ENCODE measurements around the gene COPS6.

COPS6 gene

GRCh38 chr7:100088621-100089457, at the start of gene COPS6:
Gene COPS6 (plus strand): TSS chr7:100088969. CDS start chr7:100088991, 22 bp downstream.
- DNase-seq, result peak; percentile 89

DNA sequence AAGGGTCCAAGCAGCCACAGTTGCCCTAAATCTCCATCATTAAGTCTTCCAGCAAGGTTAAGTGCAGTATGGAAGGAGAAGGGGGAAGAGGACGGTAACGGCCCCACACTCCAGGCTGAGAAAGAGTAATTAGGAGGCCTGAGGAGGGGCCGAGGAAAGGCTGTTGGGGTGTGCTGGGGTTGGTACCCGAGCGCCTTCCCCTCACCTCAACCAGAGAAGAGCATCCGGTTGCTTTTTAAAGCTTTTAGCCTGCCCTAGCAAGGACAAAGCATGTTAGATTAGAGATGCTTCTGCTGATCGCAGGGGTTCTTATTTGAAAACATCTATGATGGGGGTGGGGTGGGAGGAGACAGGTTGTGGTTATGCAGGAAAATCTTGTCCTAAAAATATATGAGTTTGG, 48.2 kb upstream of the COPS6 start:
- no peak for DNase-seq

DNA sequence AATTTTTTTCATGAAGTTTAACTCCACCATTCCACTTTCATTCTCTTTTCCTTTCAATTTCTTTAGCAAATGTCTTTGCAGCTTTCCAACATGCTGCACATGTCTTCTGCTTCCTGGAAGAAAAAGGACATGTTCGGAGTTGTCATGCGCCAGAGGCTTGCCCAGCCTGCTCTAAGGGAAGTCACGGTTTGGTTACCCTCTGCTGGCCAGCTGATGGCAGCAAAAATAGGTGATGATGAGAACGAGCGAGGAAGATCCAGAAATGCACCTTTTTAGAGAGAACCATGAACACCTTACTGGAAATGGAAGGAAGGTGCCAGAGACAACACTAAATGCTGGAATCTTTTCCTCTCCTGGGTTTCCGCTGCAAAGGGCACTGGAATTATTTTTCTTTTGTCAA, 44.1 kb upstream of the COPS6 start:
- peak; percentile 54 for DNase-seq

DNA sequence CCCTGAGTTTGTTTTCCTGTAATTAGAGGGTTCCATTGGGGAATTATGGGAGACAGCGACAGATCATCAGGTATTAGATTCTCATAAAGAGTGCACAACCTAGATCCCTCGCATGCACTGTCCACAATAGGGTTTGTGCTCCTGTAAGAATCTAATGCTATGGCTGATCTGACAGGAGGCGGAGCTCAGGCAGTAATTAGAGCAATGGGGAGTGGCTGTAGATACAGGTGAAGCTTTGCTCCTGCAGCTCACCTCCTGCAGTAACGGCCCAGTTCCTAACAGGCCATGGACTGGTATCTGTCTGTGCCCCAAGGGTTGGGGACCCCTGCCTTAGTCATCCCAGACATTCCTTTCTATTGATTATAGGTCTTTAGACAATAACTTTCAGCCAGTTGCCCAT, 40.1 kb upstream of the COPS6 start:
- no peak for DNase-seq

DNA sequence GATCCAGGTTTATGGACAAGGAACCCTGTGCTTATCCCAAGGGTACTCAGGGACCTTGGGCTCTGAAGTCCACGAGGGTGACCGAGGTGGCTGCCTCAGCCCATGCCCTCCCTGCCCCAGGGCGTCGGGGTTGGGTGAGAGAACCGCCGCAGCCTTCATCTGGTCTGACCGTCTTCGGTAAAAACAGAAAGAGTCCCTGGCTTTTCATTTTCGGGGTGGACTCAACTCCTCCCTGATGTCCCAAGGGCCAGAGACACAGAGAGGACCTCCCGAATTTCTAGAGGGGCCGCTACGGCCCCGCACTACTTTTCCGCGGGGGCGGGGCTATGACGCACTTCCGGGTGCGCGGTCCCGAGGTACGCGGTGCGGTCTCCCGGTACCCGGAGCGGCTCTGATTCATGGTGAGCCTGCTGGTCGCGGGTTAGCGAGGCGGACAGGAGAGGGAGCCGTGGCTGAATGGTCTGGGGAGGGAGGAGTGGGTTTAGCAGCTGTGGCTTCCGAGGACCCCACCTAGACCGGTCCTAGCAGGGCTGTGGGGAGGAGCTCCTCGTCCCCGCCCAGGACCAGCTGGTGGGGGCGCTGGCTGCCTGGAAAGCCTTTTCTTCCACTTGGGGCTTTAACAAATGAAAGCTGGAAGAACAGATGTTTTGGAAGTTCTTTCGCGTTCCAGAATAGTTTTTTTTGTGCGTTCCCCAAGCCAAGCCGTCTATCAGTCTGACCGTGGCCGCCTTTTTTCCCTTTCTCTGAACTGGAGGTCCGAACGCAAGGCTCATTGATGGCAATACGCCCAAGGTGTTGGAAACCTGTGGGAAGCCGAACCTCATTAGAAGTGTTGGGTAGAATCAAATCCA, 39.1 kb upstream of the COPS6 start, which contains the start of gene ZSCAN21:
TSS of gene ZSCAN21 (plus strand) at position 334 of the 851 bp plus-strand sequence. CDS start 7,233 bp downstream, outside the sequence.
- peak; percentile 85 for DNase-seq

DNA sequence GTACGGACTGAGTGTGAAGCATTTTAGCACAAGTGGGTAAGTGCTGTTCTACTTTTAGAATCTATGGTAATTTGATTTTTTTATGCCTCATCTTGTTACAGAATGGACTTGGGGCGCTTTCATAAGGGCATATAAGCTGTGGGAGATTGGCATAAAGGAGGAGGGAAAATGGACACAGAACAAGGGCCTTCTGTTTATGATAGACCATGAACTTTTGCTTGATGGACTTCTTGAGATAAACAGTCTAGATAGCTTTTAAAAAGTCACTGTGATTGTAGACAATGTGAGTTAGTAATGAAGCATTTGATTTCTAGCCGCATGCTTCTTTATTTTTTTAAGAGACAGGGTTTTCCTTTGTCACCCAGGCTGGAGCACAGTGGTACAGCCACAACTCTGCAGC, 37.2 kb upstream of the COPS6 start:
- no peak for DNase-seq

- peak; percentile 62 for DNase-seq
Observed at GRCh38 chr7:100053215-100053614, 35.6 kb upstream of the COPS6 start.

GRCh38 chr7:100057006-100057405, 31.8 kb upstream of the COPS6 start:
- DNase-seq, result no peak

DNA sequence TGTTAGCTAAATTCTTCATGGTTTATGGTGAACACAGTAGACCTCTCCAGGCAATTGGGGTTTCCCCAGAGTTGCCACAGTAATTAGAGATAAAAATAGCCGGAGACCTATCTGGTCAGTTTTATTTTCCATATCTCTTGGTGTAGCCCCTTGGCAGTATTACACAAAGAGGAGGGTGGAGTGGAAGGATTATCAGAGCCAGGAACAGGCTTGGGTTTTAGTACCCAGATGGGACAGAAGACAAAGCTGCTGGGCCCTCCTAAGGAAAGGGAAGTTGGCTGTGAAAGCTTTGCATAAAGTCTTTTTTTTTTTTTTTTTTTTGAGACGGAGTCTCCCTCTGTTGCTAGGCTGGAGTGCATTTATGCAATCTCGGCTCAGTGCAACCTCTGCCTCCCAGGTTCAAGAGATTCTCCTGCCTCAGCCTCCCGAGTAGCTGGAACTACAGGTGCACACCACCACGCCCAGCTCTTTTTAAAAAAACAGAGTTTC, 29.5 kb upstream of the COPS6 start:
- no peak for DNase-seq

GRCh38 chr7:100061518-100062193, 27.1 kb upstream of the COPS6 start:
- no peak for DNase-seq

GRCh38 chr7:100063376-100063775, 25.4 kb upstream of the COPS6 start:
- no peak for DNase-seq

- no peak for DNase-seq
Observed at GRCh38 chr7:100064162-100064561, 24.6 kb upstream of the COPS6 start.

GRCh38 chr7:100065452-100066186, 23.1 kb upstream of the COPS6 start:
- DNase-seq, result no peak

- no peak for DNase-seq
Observed at GRCh38 chr7:100066953-100067352, 21.8 kb upstream of the COPS6 start.

GRCh38 chr7:100069991-100070390, 18.8 kb upstream of the COPS6 start:
- DNase-seq, result no peak

DNA sequence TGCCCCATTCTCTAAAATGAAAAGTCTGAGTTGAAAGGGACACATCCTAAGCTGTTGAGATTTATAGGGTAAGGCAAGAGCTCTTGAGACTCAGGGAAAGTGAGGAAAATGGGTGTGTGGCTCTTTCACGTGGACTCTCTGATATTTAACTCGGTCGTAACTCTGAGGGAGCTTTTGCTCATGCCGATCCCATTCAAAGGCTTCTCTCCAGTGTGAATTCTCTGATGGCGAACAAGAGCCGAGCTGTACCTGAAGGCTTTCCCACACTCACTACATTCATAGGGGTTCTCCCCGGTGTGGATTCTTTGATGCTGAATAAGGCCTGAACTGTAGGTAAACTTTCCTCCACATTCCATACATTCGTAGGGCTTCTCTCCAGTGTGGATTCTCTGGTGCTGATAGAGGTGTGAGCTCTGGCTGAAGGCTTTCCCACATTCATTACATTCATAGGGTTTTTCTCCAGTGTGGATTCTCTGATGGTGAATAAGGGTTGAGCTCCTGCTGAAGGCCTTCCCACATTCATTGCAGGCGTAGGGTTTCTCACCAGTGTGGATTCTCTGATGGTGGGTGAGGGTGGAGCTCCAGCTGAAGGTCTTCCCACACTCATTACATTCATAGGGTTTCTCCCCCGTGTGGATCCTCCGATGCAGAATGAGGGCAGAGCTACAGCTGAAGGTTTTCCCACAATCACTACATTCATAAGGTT, 17.6 kb upstream of the COPS6 start:
- no peak for DNase-seq

DNA sequence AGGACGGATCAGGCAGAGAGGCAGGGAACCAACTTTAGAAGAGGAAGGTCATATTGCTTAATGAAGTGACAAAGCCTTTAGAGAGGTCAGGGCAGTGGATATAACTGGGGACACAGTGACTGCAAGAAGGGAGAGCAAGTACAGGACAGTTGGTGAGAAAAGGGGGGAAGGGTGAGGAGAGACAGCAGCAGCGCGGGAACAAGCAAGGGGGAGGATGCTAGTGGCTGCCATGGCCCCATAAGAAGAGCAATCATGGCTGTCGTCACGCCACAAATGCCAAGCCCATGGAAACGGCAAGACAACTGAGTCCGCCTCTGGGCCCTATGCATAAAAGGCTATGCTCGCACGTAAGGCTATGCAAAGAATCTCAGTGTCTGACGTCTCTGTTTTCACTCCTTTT, 16.3 kb upstream of the COPS6 start:
- no peak for DNase-seq

GRCh38 chr7:100074841-100075240, 13.9 kb upstream of the COPS6 start:
- no peak for DNase-seq

DNA sequence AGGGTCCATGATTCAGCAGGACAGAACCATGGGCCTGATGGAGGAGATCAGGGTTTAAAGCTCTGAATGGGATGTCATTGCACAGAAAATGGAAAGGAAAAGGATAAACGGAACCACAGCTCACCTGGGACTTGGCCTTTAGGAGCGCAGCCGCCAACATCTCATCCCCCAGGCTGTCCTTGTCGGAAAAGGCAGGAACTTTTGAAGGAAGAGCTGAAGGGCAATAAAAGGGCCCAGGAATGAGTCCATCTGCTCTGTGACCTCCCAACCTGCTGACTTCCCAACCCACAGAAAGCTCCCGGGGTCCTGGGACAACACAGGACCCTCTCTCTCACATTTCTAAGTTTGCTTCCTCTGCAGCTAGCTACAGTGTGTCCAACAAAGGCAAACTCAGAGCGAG, 13.4 kb upstream of the COPS6 start:
- no peak for DNase-seq

DNA sequence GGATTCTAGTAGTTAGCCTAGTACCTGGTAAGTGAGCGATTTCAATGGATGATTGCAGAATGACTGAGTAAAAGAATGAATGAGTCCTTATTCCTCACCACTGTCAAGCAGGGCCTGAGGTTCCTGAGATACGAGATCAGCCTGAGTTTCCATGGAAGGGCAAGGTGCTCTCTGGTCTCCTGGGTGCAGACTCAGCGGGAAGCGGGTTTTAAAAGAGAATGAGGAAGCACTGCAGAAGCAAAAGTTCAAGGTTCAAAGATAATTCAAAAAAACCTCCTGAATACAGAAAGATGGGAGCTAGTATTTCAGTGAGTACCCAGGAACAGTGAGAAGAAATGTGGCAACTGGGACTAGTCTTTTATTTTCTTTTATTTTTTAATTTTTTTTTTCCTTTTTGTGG, 11.6 kb upstream of the COPS6 start:
- DNase-seq, result no peak

GRCh38 chr7:100079024-100079560, 9.7 kb upstream of the COPS6 start:
- DNase-seq, result no peak

Measured in RPMI8226 (cell line).